ENCODE data around the gene EMILIN1. TPM values are rescaled to one million over a fixed set of nuclear protein-coding genes. Genes with fewer than 3 reads are reported as not detected.

Gene EMILIN1
- polyA plus RNA-seq, 3 donors = 9.5 to 57.4 (median 33.6) TPM

DNA sequence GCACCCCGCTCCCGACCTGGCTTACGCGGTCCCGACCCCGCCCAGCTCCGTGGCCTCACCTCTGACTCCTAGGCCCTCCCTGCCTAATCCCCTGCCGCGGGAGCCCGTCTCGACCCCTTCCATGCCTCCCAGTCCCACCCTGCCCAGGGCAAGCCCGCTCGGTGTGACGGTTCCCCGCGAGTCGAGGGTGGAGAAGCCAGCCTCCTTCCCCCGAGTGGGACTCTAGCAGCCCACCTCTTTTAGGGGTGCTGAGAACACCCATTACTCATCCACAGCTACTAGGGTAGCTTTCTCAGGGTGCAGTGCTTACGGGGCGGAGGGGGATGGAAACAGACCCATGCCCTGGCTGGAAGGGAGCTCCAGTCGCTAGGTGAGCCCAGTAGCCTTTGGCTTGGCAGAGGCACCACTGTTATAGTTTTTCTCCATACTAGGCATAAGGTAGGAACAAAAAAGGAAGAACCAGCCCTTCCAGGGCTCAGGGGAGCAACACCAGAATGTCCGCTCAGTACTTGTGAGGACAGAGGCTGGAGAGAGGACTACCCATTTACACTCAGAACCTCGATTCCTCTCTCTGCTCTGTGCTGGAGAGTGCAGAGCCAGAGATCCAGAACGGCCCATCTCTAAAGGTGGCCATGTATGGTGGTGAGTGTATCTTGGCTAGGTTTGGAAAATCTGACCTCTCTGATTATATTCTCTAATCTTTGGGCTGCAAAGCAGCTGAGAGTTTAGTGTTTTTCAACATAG, 26.3 kb upstream of the EMILIN1 start:
- 3 to 6% (median 6%) methylated on average over 17 to 24 of the region's 24 CpGs for WGBS, 3 donors
- H3K27ac ChIP-seq (ENCODE audit: low read depth, low read length) = no peak overlapping the region

DNA sequence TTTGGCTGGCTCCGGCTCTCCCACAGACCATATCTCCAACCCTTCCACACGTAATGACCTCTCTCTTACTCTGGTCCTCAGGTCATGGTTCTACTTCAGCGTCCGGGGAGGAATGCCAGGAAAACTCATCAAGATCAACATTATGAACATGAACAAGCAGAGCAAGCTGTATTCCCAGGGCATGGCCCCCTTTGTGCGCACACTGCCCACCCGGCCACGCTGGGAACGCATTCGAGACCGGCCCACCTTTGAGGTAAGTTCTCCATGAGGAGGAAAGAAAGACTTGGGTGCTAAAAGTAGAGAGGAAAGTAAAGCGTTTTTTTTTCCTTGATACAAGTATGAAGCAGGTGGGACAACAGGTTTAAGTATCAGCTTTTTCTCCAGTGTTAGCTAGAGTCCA, 25.1 kb upstream of the EMILIN1 start:
- 87 to 91% (median 88%) methylated on average over 11 of the region's 11 CpGs for WGBS, 3 donors
- H3K27ac ChIP-seq (ENCODE audit: low read depth, low read length) = no peak overlapping the region

DNA sequence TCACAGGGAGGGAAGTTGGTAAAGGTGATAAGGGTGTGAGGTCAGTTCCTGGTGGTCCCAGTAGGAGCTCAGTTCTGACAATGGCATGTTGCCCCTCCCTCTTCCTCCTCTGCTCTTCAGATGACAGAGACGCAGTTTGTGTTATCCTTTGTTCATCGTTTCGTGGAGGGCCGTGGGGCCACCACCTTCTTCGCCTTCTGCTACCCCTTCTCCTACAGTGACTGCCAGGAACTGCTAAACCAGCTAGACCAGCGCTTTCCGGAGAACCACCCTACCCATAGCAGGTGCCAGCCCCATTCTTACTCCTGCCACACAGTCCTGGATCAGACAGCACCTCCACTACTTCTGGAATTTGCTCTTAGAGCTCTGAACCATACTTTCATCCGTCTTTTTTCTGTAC, 24.6 kb upstream of the EMILIN1 start:
- 84 to 94% (median 91%) methylated on average over 8 of the region's 8 CpGs for WGBS, 3 donors
- H3K27ac ChIP-seq (ENCODE audit: low read depth, low read length) = no peak overlapping the region

DNA sequence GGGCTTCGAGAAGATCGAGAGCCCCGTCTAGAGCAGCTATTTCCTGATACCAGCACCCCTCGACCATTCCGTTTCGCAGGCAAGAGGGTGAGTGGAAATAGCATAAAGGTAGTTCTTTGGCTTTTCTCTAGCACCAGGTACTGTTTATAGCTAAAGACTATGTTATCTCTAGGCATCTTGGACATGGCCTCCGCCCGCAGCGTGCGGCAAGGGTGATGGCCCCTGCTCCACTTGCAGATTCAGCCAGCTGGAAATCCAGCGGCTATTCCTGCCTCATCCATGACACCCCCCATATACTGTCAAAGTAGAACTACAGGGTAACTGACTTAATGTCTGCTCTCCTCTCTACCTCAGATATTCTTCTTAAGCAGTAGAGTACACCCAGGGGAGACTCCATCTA, 23.7 kb upstream of the EMILIN1 start:
- H3K27ac ChIP-seq (ENCODE audit: low read depth, low read length) = no peak overlapping the region
- WGBS, 3 donors = 95% methylated on average over 11 of the region's 11 CpGs

DNA sequence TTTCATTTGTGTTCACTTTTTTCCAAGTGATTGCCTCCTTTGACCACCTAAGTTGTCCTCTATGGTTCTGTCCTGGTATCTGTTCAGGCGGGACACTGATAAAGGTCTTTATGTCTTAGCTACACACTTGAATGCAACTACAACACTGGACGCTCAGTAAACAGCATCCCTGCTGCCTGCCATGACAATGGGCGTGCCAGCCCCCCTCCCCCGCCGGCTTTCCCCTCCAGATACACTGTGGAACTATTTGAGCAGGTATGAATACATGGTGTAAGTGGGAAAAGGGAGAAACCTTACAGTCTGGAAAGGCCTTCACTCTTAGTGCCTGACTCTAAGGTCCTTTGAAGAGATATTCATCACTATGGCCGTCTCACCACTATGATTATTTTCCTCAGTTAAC, 21.2 kb upstream of the EMILIN1 start:
- 91 to 95% (median 95%) methylated on average over 6 of the region's 6 CpGs for WGBS, 3 donors

DNA sequence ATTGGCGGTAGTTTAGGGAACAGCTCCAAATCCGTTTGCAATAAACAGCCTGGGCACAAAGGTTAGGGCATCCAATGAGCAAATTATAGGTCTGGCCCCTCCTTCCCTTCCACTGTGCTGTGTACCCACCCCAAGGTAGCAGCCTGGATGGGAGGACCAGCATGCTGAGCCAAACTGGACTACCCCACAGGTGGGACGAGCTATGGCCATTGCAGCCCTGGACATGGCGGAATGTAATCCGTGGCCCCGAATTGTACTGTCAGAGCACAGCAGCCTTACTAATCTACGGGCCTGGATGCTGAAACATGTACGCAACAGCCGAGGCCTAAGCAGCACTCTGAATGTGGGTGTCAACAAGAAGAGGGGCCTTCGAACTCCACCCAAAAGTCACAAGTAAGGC, 20.2 kb upstream of the EMILIN1 start:
- WGBS, 3 donors = 94 to 95% (median 94%) methylated on average over 10 of the region's 10 CpGs

More for the DNA sequence above, 21.2 kb upstream of the EMILIN1 start:
- no peak overlapping the region for H3K27ac ChIP-seq (ENCODE audit: low read depth, low read length)

DNA sequence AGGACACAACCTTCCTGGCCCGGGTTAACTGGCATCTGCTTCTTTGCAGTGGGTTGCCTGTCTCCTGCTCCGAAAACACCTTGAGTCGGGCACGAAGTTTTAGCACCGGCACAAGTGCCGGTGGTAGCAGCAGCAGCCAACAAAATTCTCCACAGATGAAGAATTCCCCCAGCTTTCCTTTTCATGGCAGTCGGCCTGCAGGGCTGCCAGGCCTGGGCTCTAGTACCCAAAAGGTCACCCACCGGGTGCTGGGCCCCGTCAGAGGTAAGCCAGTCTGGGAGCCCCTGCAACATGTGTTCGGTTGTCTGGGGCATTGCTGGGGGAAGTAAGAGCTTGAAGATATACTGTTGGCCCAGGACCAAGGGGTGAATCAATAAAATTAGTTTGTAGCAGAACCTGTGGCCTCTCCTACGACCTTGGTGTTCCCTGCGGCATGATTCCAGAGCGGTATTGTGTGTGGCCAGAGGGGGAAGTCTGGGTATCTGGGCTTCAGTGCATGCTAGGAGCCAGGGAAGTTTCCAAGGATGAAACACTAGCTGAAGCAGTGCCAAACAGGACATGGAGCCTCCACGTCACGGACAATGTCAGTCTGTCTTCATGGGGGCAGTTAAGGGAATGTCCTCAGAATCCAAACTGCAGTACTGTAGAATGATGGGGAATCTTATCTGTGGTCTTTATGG, 19.1 kb upstream of the EMILIN1 start:
- no peak overlapping the region for H3K27ac ChIP-seq (ENCODE audit: low read depth, low read length)
- 37 to 81% (median 72%) methylated on average over 15 of the region's 15 CpGs for WGBS, 3 donors

More for the DNA sequence above, 20.2 kb upstream of the EMILIN1 start:
- H3K27ac ChIP-seq (ENCODE audit: low read depth, low read length) = no peak overlapping the region

DNA sequence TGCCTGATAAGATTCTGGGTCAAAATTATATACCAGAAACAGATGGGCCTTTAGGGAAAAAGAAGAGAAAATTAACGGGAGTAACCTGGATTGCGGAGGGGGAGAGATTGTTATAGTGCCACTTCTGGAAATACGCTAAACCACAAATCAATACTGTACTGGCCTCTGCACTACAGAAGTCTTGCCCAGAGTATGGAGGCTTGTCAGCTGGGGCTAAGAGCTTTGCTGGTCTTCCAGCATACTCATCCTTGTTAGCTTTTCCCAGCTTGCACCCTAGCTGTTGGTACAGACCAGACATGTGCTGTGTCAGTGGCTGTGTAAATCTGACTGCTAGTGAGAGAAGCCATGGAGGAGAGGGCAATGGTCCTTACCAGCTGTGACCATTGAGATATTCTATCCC, 18.1 kb upstream of the EMILIN1 start:
- 80 to 91% (median 90%) methylated on average over 3 of the region's 3 CpGs for WGBS, 3 donors
- H3K27ac ChIP-seq (ENCODE audit: low read depth, low read length) = no peak overlapping the region

DNA sequence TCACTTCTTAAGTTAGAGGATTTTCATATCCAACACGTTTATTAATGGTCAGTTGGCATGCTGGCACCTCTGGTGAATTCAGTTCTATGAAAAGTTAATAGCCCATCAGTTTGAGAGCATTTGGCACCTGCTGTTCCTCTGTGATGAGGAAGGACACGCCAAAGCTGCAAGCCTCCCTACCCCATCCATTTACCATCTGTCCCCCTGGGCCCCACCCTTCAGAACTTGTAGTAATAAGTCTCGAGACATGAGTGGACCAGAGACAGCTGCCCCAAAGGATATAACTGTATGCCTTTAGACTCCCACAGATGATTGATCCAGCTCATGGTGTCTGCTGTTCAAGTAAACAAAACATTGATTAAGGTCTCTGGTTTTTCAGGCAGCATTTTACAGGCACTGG, 13.3 kb upstream of the EMILIN1 start:
- no peak overlapping the region for H3K27ac ChIP-seq (ENCODE audit: low read depth, low read length)
- 84 to 87% (median 85%) methylated on average over 3 of the region's 3 CpGs for WGBS, 3 donors

DNA sequence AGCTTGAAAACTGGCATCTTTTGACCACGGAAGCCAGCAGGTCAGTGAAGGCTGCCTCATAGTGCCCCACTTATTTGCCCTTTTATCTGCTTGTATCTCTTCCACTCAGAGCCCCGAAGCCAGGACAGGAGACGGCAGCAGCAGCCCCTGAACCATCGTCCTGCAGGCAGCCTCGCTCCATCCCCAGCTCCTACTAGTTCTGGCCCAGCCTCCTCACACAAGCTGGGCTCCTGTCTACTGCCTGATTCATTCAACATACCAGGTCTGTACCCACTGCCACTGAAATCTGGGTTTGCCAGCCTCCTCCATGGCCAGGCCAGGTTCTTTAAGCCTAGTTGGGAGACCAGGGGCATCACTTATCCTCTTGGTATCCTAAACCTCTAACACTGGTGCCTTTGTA, 11.0 kb upstream of the EMILIN1 start:
- 93 to 96% (median 93%) methylated on average over 5 of the region's 5 CpGs for WGBS, 3 donors
- no peak overlapping the region for H3K27ac ChIP-seq (ENCODE audit: low read depth, low read length)

DNA sequence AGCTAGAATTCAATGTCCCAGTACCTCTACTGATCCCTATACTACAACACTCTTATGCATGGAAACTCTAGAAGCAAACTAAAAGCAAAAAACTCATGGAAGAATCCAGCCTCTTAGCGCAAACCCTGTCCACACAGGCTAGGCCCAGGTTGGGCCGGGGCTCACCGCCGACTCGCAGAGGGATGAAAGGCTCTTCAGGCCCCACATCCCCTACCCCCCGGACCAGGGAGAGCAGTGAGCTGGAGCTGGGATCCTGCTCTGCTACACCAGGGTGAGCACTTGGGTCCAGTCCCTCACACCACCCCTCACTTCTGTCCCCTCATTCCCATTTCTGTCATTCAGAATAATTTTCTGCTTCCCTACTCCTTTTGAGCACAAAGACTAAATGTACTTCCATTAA, 9.0 kb upstream of the EMILIN1 start:
- no peak overlapping the region for H3K27ac ChIP-seq (ENCODE audit: low read depth, low read length)
- WGBS, 3 donors = 91 to 97% (median 92%) methylated on average over 6 of the region's 6 CpGs

DNA sequence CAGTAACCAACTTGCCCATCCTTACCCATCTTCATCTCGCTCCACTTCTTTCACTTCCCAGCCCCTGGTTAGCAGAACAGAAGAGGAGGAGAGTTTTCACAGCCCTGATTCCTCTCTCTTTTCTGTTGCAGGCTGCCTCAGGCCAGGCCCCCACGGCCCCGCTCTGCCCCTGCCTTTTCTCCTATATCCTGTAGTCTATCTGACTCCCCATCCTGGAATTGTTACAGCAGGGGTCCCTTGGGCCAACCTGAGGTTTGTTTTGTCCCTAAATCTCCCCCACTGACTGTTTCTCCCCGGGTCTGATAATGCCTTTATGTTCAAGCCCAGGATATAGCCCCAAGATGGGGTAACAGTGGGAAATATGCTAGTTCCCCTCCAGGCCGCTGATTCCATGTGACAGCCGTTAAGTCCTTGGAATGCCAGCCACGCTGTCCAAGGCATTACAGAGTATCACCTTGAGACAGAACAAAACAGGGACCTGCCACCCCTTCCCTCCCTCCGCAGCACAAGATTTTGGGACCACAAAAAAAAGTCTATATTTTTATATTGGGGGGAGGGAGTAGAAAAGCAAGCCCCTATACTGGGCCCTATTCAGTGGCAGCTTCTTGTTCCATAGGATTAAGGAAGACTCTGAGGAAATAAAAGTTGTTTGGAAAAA, 8.3 kb upstream of the EMILIN1 start:
- WGBS, 3 donors = 70 to 79% (median 78%) methylated on average over 8 of the region's 8 CpGs
- H3K27ac ChIP-seq (ENCODE audit: low read depth, low read length) = no peak overlapping the region

DNA sequence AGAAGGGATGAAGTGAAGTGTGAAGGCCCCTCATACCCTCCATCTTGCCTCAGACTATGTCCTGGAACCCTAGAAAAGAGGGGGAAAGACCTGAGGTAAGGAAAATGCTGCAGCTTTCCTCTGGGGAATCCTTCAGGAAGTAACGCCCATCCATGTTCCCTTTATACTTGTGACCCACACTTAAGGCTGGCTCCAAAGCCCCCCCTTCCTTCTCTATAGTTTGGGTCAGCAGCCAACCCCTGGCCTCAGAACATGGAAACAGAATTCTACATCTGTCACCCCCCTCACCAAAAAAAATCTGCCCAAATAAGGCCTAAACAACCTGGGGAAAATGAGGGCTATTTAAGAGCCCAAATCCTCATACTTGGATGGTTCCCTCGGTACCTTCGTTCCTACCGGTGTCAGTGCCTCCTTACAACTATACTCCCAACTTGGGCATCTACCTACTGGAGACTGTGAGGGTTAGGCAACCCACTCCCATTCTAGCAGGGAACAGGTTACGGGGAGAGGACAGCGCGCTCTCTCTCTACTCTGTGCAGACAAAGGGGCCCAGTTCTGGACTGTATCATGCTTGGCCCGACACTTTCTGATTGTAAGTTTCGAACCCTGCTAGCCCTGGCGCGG, 7.7 kb upstream of the EMILIN1 start:
- peak overlapping the region; percentile 23 for H3K27ac ChIP-seq (ENCODE audit: low read depth, low read length)
- WGBS, 3 donors = 2 to 3% (median 3%) methylated on average over 11 of the region's 11 CpGs

DNA sequence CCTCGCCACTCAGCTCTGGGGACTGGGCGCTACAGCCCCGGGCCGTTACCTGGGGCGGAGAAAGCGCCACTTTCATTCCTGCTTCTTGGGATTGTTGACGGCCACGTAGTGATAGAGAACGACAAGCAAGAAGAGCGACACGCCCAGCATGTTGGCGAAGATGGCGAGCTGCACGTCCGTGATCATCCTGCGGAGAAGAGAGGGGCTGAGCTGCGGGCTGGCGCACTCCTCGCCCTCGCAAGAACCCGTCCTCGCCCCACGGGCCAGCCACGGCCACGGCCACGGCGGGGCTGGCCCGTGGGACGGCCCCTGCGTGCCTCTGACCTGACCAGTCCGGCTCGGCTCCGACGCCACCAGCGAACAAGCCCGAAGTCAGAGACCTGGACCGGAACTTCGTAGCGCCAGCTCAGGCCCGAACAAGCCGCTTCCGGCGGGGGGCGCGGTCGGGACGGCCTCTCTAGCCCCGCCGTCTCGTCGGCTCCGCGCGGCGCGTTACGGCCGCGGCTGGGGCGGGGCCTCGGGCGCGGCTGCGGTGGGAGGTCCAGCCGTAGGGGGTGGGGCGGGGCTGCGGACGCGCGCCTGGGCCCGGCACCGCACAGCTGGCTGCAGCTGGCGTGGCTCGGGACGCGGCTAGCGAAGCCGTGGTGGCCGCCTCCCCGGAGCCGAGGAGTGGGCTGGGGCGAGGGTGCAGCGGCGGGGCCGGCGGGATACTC, 7.0 kb upstream of the EMILIN1 start, which contains the start of gene OST4:
OST4 (minus strand) TSS at position 378 of the 713 bp plus-strand sequence.
- 0 to 1% (median 0%) methylated on average over 59 to 86 of the region's 86 CpGs for WGBS, 3 donors
- H3K27ac ChIP-seq (ENCODE audit: low read depth, low read length) = peak within 1 kb of the TSS; percentile 23

DNA sequence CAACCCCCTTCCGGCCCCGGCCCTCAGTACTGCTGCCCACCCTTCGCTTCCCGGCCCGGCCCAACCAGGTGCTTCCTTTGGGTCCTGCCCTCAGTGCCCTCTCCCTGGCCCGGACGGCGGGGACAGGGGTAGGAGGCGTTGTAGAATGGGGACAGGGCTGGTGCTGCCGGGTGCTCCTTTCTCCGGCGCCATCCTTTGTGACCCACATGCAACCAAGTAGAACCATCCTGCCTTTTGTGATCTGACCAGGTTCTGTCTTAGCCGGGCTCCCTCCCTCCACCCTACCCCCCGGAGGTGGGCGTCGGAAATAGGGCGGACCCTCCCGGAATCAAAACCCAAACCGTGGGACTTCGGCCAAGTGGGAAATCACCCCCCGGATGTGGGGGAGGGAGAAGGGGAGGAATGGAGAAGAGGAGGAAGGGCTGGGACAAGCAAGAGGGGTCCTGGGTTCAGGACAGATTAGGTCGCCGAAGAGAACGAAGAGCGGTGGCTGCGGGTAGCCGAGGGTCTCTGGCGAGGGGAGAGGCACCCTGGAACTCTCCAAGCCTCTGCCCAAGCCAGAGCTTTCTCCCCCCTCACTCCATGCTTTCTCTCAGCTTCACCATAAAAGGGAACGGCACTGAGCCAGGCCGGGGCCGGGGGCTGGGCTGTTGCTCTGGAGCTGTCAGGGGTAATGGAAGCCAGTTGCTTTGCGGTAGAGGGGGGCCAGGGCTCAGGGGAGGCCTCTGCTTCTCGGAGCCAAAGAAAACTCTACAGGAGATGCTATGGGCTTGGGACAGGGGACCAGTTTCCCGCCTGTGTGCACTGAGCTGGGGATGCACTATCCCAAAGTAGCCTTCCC, 6.2 kb upstream of the EMILIN1 start:
- 3 to 10% (median 4%) methylated on average over 24 to 34 of the region's 34 CpGs for WGBS, 3 donors

DNA sequence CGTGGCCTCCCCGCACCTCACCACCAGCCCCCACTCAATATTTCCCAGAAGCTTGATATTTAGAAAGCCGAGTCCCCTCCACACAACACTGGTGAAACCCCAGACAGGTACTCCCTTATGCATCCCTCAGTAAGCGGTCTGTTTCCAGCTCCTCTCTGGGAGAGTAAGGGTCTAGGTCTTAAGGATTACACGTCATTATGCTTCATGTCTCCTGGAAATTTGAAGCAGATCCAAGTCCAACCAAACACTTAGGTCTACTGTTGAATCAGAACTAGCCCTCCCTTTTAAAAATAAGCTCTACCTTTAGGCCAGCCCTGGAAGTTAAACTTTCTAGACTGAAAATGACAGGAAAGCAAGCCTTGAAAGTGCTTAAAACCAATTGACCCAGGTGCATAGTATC, 5.5 kb upstream of the EMILIN1 start:
- no peak overlapping the region for H3K27ac ChIP-seq (ENCODE audit: low read depth, low read length)
- 72 to 82% (median 77%) methylated on average over 5 of the region's 5 CpGs for WGBS, 3 donors

More for the DNA sequence above, 6.2 kb upstream of the EMILIN1 start:
- H3K27ac ChIP-seq (ENCODE audit: low read depth, low read length) = no peak overlapping the region

DNA sequence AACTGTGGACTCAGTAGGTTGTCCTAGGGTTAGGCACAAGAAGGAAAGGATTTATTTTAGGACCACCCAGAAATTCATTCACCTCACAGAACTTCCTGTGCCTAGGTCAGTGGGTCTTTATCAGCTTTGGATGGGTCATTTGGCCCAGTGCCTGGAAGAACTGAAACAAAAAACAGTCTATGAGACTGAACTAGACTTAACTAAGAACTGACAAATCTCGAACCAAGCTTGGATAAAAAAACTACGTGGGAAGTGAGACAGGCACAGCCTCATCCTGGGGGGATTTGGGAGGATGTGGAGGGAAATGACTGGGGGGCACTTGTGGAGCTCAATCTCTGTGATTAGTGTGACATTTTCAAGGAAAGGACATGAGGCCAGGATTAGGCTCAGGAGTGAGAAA, 4.6 kb upstream of the EMILIN1 start:
- 21 to 54% (median 23%) methylated on average over 2 of the region's 2 CpGs for WGBS, 3 donors

More for the DNA sequence above, 4.6 kb upstream of the EMILIN1 start:
- H3K27ac ChIP-seq (ENCODE audit: low read depth, low read length) = no peak overlapping the region
